ENCODE data around the gene LRP1B. TPM values are rescaled to one million over a fixed set of nuclear protein-coding genes. Genes with fewer than 3 reads are reported as not detected.

LRP1B gene
- total and polyA plus RNA-seq, 2 experiments from 2014 or later, result not detected

- H3K4me2 ChIP-seq (ENCODE audit: unreplicated experiment), result peak overlapping the region; percentile 39
- no peaks in the 10 kb centered on the region for H3K27me3 ChIP-seq (replicated peaks; ENCODE audit: insufficient read depth)
- no peaks in the 10 kb centered on the region for H4K20me1 ChIP-seq (ENCODE audit: insufficient read depth)
- H3K27ac ChIP-seq, result no peak overlapping the region
- peak overlapping the region; percentile 19; the same call in 1 of the 2 replicates for H3K4me3 ChIP-seq
- H3K9me3 ChIP-seq (ENCODE audit: low read depth), result no peaks in the 10 kb centered on the region
- no peak overlapping the region for H3K9ac ChIP-seq
- H3F3A ChIP-seq (ENCODE audit: insufficient read depth), result no peaks in the 10 kb centered on the region
- no peak overlapping the region for H2AFZ ChIP-seq
- H3K4me1 ChIP-seq (ENCODE audit: insufficient read depth), result 0 out of 2 replicates have a peak, but pooled peaks cover 18% of the 10 kb centered on the region
- in situ Hi-C loops (cut with MboI), result no loop called here
- TF ChIP-seq EZH2phosphoT487 (IDR thresholded peaks at IDR 0.05; ENCODE audit: insufficient read depth, low read depth), result no peak
- TF ChIP-seq EZH2 (IDR thresholded peaks at IDR 0.05; ENCODE audit: insufficient read depth, poor library complexity, severe bottlenecking), result no peak
- peak; percentile 65 for DNase-seq
- no peaks in the 10 kb centered on the region for H3K36me3 ChIP-seq (ENCODE audit: low read depth)
- no peaks in the 10 kb centered on the region for H3K9me2 ChIP-seq (ENCODE audit: insufficient read depth)
- no peaks in the 10 kb centered on the region for H3K79me2 ChIP-seq (ENCODE audit: insufficient read depth)
- 9 to 10% methylated on average over 8 of the region's 8 CpGs for WGBS, 2 experiments (ENCODE audit: low coverage in 1 of 2, low lambda C conversion rate in 2 of 2, missing lambda C conversion rate in 2 of 2)
Measured at GRCh38 chr2:141929331-141930252, 201.2 kb downstream of the LRP1B start.

DNA sequence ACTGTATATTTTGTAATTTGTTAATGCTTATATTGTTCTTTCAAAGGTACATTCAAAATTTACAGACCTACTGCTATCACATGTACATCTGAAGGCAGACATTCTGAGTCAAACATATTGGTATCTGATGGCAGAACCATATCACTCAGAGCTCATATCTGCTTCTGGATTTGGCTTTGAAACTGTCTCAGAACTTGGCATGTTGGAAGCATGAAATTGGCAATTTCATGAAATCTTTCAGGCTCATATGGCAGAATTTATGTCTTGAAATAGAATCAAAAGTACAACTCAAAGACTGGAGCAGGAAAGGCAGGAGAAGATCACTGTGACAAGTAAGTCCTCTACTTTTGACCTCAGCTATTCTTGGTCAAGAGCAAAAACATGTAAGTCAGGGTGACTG is 202.3 kb downstream of the LRP1B start:
- Histone ChIP-seq H2AFZ (no peak overlapping the region), H3K9me3 (ENCODE audit: low read depth) (no peaks in the 10 kb centered on the region), H3K36me3 (ENCODE audit: low read depth) (no peaks in the 10 kb centered on the region), H3K79me2 (ENCODE audit: insufficient read depth) (no peaks in the 10 kb centered on the region), H3F3A (ENCODE audit: insufficient read depth) (no peaks in the 10 kb centered on the region), H3K27ac (no peak overlapping the region), H3K4me2 (ENCODE audit: unreplicated experiment) (no peak overlapping the region), H4K20me1 (ENCODE audit: insufficient read depth) (no peaks in the 10 kb centered on the region), H3K9me2 (ENCODE audit: insufficient read depth) (no peaks in the 10 kb centered on the region), H3K27me3 (replicated peaks; ENCODE audit: insufficient read depth) (no peaks in the 10 kb centered on the region), H3K9ac (no peak overlapping the region), H3K4me3 (no peak overlapping the region), H3K4me1 (ENCODE audit: insufficient read depth) (0 out of 2 replicates have a peak, but pooled peaks cover 18% of the 10 kb centered on the region)
- TF ChIP-seq EZH2phosphoT487 (IDR thresholded peaks at IDR 0.05; ENCODE audit: insufficient read depth, low read depth) (no peak), EZH2 (IDR thresholded peaks at IDR 0.05; ENCODE audit: insufficient read depth, poor library complexity, severe bottlenecking) (no peak)
- no peak for DNase-seq
- in situ Hi-C loops (cut with MboI), result no loop called here

DNA sequence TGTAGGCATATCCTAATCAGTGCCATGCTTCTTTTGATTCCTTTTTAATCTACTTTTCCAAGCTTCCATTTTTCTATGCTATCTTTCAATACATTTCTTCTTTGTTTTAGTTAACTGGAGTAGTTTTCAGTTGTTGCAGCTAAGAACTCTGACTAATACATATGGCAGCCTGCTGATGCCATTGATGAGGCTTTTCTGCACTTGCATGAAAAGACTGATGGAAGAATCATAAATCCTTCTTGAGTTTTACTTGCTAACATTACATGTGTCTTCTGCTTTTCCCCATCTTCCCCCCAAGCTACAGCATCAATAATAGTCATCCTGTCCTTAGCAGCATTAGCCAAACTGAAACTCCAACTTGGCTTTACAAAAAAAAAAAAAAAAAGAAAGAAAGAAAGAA is 203.3 kb downstream of the LRP1B start:
- Histone ChIP-seq H3K27ac (no peak overlapping the region), H3K4me1 (ENCODE audit: insufficient read depth) (0 out of 2 replicates have a peak, but pooled peaks cover 18% of the 10 kb centered on the region), H3K4me2 (ENCODE audit: unreplicated experiment) (no peak overlapping the region)

GRCh38 chr2:141925511-141925910 is 205.3 kb downstream of the LRP1B start:
- H3K27me3 ChIP-seq (replicated peaks; ENCODE audit: insufficient read depth), result no peaks in the 10 kb centered on the region
- H3K9me3 ChIP-seq (ENCODE audit: low read depth), result no peaks in the 10 kb centered on the region
- H3K4me1 ChIP-seq (ENCODE audit: insufficient read depth), result 0 out of 2 replicates have a peak, but pooled peaks cover 18% of the 10 kb centered on the region
- no peak overlapping the region for H3K4me3 ChIP-seq
- H4K20me1 ChIP-seq (ENCODE audit: insufficient read depth), result no peaks in the 10 kb centered on the region
- H3K4me2 ChIP-seq (ENCODE audit: unreplicated experiment), result no peak overlapping the region
- no peak for TF ChIP-seq EZH2phosphoT487 (IDR thresholded peaks at IDR 0.05; ENCODE audit: insufficient read depth, low read depth)
- no peak for TF ChIP-seq EZH2 (IDR thresholded peaks at IDR 0.05; ENCODE audit: insufficient read depth, poor library complexity, severe bottlenecking)
- H3F3A ChIP-seq (ENCODE audit: insufficient read depth), result no peaks in the 10 kb centered on the region
- H2AFZ ChIP-seq, result no peak overlapping the region
- in situ Hi-C loops (cut with MboI), result no loop called here
- WGBS, 2 experiments (ENCODE audit: low coverage in 1 of 2, low lambda C conversion rate in 2 of 2, missing lambda C conversion rate in 2 of 2), result 5 to 11% methylated on average over 1 of the region's 1 CpG
- no peak overlapping the region for H3K9ac ChIP-seq
- H3K79me2 ChIP-seq (ENCODE audit: insufficient read depth), result no peaks in the 10 kb centered on the region
- no peak for DNase-seq
- H3K9me2 ChIP-seq (ENCODE audit: insufficient read depth), result no peaks in the 10 kb centered on the region
- no peaks in the 10 kb centered on the region for H3K36me3 ChIP-seq (ENCODE audit: low read depth)
- no peak overlapping the region for H3K27ac ChIP-seq

More for the DNA sequence above, 203.3 kb downstream of the LRP1B start:
- no peaks in the 10 kb centered on the region for H3F3A ChIP-seq (ENCODE audit: insufficient read depth)
- peak; percentile 52 for DNase-seq
- no peaks in the 10 kb centered on the region for H3K9me2 ChIP-seq (ENCODE audit: insufficient read depth)
- H4K20me1 ChIP-seq (ENCODE audit: insufficient read depth), result no peaks in the 10 kb centered on the region
- in situ Hi-C loops (cut with MboI), result no loop called here
- H3K27me3 ChIP-seq (replicated peaks; ENCODE audit: insufficient read depth), result no peaks in the 10 kb centered on the region
- no peaks in the 10 kb centered on the region for H3K36me3 ChIP-seq (ENCODE audit: low read depth)
- no peaks in the 10 kb centered on the region for H3K9me3 ChIP-seq (ENCODE audit: low read depth)
- no peak overlapping the region for H3K9ac ChIP-seq
- TF ChIP-seq EZH2phosphoT487 (IDR thresholded peaks at IDR 0.05; ENCODE audit: insufficient read depth, low read depth) (no peak), EZH2 (IDR thresholded peaks at IDR 0.05; ENCODE audit: insufficient read depth, poor library complexity, severe bottlenecking) (no peak)
- no peak overlapping the region for H2AFZ ChIP-seq
- no peaks in the 10 kb centered on the region for H3K79me2 ChIP-seq (ENCODE audit: insufficient read depth)
- H3K4me3 ChIP-seq, result no peak overlapping the region
